HG03575 (cell line): ENCODE results near the gene HOXB9.

Experiments used
- ATAC-seq: cut with Tn5 transposase; IDR thresholded peaks from one replicate; pipeline ENCODE4 v1.9.1; 2021; ENCODE audit not compliant: unreplicated experiment, insufficient number of reproducible peaks, low FRiP score; ENCODE audit errors: extremely low read depth

The HOXB9 gene

DNA sequence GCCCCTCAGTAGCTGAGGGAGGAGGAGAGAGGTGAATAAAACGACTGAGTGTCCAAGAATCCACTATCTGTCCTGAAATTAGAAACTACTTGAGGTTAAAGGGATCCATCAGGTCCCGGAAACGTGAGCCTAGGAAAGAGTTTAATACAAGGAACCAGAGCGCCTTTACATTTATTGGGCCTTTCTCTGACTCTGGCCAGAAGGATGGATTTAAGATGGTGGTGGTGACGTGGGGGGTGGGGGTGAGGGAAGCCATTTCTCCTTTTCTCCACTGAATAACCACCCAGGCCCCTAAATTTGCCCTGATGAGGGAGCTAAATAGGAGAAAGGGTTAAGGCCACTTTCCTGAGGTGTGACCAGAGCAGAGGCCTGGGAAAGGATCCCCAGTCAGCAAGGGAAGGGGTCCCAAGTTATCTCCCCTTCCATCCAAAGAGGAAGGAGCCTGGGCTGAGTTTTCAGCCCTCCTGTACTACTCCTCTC lies 1.0 kb upstream of the HOXB9 start:
- ATAC-seq = no peak

DNA sequence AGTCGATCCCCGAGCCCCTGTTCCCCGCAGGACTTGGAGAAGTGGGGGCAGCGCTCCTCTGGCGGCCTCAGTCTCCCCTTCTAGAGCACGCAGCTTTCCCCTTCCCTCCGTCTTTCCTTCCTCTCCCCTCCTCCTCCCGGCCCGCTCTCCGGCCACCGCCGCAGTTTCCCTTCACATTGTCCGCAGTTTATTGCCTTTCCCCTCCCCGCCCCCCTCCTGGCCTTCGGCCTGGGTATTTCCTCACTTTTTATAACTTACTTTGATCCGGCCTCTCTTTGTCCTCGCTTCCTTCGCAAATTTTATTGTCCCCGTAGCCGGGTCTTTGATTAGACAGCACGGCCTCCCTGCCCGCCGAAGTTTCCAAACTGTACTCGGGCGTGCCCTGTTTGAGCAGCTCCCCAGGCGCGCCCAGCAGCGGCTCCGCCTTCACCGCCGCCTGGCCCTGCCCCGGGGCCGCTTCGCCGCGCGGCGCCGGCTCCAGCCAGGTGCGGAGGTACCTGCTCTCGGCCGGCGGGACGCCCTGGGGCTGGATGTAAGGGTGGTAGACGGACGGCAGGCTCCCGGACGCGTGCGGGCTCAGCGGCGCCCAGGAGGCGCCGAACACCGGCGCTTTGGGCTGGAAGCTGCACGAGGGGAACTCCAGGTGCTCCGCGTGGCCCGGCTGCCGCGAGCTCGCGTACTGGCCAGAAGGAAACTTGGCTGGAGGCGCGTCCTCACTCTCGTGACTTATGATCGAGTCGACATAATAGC lies 488 bp downstream of the HOXB9 start:
- no peak for ATAC-seq

DNA sequence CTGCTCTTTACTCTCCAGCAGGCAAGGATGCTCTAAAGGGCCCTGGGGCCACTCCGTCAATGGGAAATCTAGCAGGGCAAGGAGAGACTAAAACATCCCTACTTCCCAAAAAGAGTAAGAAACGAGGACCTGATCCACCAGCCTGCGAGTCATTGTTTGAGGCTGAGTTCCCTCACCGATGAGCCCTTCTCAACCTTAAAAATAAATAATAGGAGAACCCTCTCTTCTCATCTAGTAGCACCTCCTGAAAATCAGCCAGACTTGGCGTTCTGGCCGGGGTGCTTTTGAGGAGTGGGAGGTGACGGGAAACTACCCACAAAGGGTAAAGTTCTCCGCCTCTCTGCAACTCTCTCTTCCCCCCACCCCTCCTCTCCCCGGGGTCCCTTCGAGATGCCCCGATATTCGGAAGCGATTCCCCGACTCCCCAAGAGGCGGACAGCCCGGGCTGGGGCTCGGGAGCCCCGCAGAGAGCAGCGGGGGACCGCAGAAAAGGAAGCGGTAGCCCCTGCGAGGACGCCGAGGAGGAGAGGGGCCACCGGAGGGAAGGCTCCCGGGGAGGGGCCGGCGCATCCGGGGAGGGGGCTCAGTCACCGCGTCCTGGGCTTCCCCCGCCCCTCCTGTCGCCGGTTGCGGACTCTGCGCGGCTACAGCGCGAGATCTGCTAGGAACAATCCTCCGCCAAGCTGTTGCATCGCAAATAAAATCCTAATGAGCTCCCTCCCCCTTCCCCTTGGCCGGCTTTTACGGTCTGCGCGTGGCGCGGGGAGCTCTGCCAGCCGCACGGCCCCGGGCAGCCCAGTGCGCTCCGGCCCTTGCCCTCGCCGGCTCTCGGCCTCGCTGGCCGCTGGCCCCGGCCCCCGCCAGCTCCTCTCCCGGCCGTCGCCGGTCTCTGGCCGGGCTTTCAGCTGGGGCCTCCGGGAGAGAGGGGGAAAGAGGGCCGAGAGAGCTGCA lies 1.3 kb downstream of the HOXB9 start:
- no peak for ATAC-seq

DNA sequence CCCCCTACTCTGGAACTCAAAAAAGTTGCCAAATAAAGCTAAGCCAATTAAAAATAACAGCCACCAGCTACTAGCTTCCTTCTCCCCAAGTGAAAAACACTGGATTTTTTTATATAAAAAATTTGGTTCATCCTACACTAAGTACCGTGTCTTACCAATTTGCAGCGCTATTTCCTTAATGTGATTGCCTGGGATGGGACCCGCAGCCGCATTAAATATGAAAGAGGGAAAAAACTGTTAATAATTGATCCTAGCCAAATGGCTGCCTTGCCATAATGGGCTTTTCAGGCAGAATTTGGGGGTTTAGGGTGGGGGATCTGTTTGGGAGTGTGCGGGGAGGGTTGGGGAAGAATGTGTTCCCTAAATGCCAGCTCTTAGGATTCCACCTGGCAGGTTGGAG lies 2.0 kb downstream of the HOXB9 start:
- ATAC-seq = no peak

DNA sequence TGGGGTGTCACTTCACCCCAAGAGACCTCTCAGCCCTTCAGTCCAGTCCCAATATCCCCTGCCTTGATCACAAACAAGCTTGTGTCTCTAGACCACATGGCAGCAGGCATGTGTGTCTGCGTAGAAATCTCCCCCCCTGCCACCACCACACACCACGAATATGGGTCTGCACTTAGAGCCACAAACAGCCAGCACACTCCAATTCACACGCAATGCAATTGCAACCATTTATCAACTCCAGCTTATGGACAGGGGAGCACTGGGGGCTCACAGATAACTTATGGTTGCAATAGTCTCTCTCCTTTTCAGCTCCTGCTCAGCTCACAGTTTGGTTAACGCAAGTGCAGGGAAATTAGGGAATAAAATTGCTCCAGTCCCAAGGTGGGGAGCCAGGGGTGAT lies 2.6 kb downstream of the HOXB9 start:
- ATAC-seq = no peak

- no peak for ATAC-seq
Observed at GRCh38 chr17:48622857-48623256, 3.3 kb downstream of the HOXB9 start.

DNA sequence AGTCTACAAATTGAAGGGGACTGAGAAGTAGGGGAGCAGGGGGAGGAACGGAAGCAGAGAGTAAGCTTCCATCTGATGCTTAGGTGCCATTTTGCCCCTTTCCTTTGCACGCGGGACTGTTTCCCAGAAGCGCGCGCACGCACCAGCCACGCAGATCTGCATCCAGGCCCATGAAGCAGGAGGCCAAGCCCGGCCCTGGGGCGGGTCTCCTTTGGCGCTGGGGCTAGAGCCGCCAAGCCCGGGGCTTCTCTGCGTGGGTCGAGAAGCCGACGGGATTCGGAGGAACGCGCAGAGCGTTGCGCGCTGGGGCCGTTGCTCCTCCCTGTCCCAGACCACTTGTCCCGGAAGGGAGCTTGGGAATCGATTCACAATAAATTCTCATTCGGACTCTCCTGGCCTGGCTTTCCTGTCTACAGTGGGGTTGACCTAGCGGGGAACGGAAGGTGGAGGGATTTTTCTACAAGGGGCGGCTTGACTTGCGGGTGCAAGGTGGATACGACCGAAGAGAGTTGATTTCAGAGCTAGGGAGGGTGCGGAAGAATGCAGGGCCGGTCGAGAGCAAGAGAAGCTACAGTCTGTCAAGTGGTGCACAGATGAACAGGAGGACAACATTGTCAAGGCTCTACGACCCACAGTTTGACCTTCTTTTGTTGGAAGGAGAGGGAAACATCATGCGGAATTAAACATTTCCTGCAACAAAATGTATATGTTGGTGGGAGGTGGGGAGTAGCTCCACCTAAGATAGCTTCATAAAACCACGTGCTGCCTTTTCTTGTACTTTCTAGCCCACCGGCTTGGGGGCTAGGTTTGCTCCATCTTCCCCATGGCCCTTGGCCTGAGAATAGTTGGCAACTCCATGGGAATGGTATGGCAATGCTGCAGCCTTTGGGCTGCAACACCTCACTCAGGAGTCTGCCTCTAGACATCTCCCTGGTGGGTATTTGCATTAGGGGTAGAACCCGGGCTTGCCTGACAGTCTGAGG lies 4.5 kb downstream of the HOXB9 start:
- no peak for ATAC-seq

- ATAC-seq = no peak
Observed at GRCh38 chr17:48620461-48621139, 5.6 kb downstream of the HOXB9 start.

- no peak for ATAC-seq
Observed at GRCh38 chr17:48619826-48620449, 6.2 kb downstream of the HOXB9 start.

GRCh38 chr17:48618256-48618896 lies 7.8 kb downstream of the HOXB9 start:
- ATAC-seq = no peak

GRCh38 chr17:48617471-48618255 lies 8.5 kb downstream of the HOXB9 start:
- no peak for ATAC-seq

DNA sequence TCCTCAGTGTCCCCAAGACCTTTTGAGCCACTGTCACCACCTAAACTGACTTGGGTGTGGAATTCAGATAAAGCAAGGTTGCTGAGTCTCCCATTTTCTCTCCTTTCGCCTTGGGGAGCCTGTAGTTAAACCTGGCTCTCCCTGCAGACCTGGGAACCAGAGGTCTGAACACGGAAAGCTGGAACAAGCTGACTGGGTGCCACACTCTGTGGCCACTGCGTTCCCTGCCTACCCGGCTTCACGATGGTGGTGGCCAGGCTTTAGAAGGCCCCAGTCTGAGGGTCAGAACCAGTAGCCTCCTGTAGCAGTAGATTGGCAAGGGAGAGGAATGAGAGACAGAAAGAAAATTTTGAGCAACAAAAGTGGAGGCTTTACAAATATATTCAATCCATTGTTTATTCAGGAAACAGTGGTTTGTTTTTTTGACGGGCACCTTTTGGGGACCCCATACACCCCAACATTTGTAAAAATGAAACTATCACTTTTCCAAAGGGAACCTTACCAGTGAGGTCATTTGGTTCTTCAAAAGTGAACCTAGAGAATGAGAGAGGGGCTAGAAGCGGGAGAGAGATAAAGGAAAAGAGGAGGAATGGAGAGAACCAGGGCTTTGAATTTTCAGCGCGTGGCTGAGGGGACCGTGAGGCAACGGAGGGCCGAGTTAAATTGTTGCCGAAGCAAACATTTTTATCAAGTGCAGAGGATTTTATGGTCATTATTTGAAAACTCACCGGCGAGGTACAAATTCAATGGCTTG lies 9.3 kb downstream of the HOXB9 start:
- ATAC-seq = no peak

DNA sequence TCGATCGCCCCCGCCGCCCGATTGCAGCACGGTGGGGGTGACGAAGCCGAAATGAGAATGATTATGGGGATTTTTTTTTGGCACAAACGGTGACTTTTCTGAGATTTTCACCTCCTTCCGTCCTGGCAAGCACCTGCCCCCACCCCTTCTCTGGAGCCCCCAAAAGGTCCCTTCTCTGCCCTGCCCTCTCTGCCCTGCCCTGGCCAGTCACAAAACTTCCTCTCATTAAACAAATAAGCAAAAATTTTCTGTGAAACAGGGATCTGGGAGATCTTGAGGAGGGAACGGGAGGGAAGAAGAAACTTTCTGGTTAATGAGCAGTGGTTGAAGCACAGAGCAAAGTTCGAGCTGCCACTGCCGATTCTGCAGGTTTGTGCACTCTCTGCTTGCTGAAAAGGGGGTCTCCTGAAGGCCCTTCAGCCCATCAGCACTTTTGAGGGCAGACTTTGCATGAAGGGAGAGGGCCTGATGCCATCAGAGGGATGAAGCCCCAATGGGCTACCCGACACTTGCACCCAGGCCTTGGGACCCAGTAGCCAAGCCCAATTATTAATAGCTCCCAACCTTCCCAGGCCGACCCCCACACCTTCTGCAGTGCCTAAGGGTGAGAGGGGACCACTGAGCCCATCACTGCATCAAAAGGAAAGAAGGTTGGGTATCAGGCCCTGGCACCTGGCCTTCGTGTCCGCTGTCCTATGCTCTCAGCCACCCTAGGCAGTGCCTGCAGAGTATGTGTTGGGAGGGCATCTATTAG lies 10.0 kb downstream of the HOXB9 start:
- no peak for ATAC-seq

DNA sequence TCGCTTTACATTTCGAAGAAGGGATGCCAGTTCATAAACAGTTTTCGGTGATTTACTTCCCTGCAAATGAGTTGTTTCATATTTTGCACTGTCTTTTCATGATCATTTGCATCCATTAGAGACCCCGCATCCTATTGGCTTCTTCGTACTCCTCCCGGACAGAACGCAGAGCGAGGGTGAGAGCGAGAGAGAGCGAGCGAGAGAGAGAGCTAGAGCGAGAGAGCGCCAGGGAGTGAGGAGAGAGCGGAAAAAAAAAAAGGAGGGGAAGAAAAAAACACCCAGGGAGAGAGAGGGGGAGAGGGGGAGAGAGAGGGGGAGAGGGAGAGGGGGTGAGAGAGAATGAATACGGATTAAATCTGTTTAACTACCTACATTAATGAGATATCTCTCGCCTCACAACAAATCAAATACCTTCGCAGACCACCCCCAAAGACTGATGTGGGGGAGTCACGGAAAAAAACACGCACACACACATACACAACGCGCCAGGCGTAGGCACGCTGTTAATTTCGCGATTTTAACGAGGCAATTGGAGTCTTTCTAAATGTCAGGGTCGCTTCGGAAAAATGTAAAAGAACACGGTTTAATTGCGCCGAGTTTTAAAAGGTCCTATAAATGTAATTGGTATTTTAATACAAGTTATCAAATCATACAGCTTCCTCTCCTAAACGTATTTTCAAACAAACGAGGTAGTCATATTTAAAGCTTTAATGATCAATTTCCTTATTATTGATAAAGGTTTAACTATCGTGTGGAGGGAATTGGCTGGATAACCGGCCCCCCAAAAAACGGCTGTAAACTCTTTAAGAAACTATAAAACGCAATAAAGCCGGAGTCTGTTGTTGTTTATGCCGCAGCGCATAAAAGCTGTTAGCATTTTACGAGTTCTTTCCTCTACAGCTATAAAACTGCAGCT lies 10.9 kb downstream of the HOXB9 start, which contains the start of gene HOXB8:
Gene HOXB8, minus strand, starts transcription at position 246 of the 916 bp plus-strand sequence. CDS start 588 bp downstream, outside the sequence.
- ATAC-seq = no peak
